HEK293T (cell line): ENCODE data around the gene SLC6A19.

Experiments used
- CTCF ChIA-PET: fragments of 350-600 bp; formaldehyde crosslinking; extraction: SDS; loops from one replicate; lab custom pipeline; 2021; ENCODE audit warnings: antibody characterized with exemption, inconsistent platforms; lab: Yijun Ruan, JAX
- POLR2A ChIA-PET: fragments of 350-600 bp; formaldehyde crosslinking; extraction: SDS; loops from one replicate; lab custom pipeline; 2020; ENCODE audit warnings: antibody characterized with exemption, inconsistent platforms; lab: Yijun Ruan, JAX
- DNase-seq: peaks from one replicate; pipeline ENCODE4 v3.0.0; 2012; ENCODE audit warnings: mixed read lengths; ENCODE audit errors: extremely low spot score
- ARNT ChIP-seq: fragments of 450-650 bp; IDR thresholded peaks from 2 replicates; pipeline ENCODE4 v1.6.1; 2017; ENCODE audit warnings: mild to moderate bottlenecking
- BHLHE40 ChIP-seq: fragments of 450-650 bp; IDR thresholded peaks from 2 replicates; pipeline ENCODE4 v1.6.1; 2016; ENCODE audit warnings: mild to moderate bottlenecking, moderate library complexity, borderline replicate concordance
- CTBP1 ChIP-seq: fragments of 450-650 bp; IDR thresholded peaks from 2 replicates; pipeline ENCODE4 v1.6.1; 2016; ENCODE audit warnings: borderline replicate concordance
- ELF4 ChIP-seq: fragments of 450-650 bp; IDR thresholded peaks from 2 replicates; pipeline ENCODE4 v1.6.1; 2017; ENCODE audit warnings: antibody characterized with exemption
- FOXA1 ChIP-seq: fragments of 450-650 bp; IDR thresholded peaks from 2 replicates; pipeline ENCODE4 v1.6.1; 2016; ENCODE audit warnings: mild to moderate bottlenecking
- FOXK2 ChIP-seq: fragments of 450-650 bp; IDR thresholded peaks from 2 replicates; pipeline ENCODE4 v1.6.1; 2016; ENCODE audit warnings: mild to moderate bottlenecking
- FOXM1 ChIP-seq: fragments of 450-650 bp; IDR thresholded peaks from 2 replicates; pipeline ENCODE4 v1.6.1; 2017; ENCODE audit warnings: mild to moderate bottlenecking, borderline replicate concordance
- HDGF ChIP-seq: fragments of 450-650 bp; IDR thresholded peaks from 2 replicates; pipeline ENCODE4 v1.6.1; 2017; ENCODE audit warnings: antibody characterized with exemption, borderline replicate concordance
- L3MBTL2 ChIP-seq: fragments of 450-650 bp; conservative IDR thresholded peaks from 2 replicates; pipeline ENCODE4 v1.6.1; 2016; ENCODE audit warnings: mild to moderate bottlenecking
- LEF1 ChIP-seq: fragments of 450-650 bp; IDR thresholded peaks from 2 replicates; pipeline ENCODE4 v1.6.1; 2017; ENCODE audit warnings: mild to moderate bottlenecking, borderline replicate concordance
- NFRKB ChIP-seq: fragments of 450-650 bp; IDR thresholded peaks from 2 replicates; pipeline ENCODE4 v1.6.1; 2016; ENCODE audit warnings: mild to moderate bottlenecking, moderate library complexity
- SP1 ChIP-seq: fragments of 450-650 bp; IDR thresholded peaks from 2 replicates; pipeline ENCODE4 v1.6.1; 2017
- SUZ12 ChIP-seq: fragments of 450-650 bp; IDR thresholded peaks from 2 replicates; pipeline ENCODE4 v1.6.1; 2016; ENCODE audit warnings: mild to moderate bottlenecking
- TARDBP ChIP-seq: fragments of 450-650 bp; IDR thresholded peaks from 2 replicates; pipeline ENCODE4 v1.6.1; 2016
- ZNF384 ChIP-seq: fragments of 450-650 bp; IDR thresholded peaks from 2 replicates; pipeline ENCODE4 v1.6.1; 2016
- TF ChIP-seq, protein P1 (sequence below): fragments of 450-650 bp; IDR thresholded peaks from 2 replicates; pipeline ENCODE4 v1.6.1; 2016

The SLC6A19 gene

DNA sequence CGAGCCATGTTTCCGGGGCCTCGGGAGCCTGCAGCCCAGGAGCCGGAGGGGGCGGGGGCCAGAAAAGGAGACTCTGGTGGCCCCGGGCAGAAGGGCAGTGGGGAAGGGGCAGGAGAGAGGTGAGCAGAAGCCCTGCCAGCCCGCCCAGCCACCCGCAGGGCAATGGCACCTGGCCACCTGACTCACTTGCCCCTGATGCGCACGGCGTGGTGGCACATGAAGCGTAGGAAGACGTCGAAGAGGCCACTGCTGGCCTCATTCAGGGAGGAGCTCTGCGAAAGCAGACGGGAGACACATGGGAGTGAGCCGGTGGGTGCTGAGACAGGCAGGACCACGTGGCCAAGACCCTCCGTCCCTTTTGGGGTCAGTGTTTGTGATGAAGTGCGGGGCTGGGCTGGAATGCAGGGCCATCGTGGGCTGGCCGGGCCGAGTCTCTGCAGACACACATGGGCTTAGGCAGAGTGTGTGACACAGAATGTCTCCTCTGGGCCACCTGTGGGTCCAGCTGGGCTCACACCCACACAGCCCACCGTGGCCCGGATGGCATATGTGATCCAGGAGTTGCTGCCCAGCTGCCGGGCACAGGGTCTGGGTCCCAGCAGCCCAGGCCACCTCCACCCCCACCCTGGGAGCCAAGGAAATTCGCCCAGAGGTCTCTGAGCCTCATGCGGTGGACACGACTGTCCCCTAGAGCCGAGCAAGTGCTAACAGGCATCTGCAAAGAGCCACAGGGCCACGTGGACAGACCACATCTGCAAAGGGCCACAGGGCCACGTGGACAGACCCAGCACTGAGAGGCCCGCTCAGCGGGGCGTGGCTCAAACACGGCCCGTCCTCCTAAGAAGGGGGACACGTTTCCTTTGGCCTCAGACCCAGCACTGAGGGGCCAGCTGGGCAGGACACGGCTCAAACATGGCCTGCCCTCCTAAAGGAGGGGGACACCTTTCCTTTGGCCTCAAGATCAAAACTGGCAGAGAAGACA is 69.8 kb downstream of the SLC6A19 start:
- TF ChIP-seq ARNT (no peak), HDGF (no peak), CTBP1 (no peak), NFRKB (no peak), L3MBTL2 (no peak), LEF1 (no peak), TARDBP (no peak), SUZ12 (no peak), BHLHE40 (no peak), FOXK2 (no peak)
- TF ChIP-seq, protein P1, sequence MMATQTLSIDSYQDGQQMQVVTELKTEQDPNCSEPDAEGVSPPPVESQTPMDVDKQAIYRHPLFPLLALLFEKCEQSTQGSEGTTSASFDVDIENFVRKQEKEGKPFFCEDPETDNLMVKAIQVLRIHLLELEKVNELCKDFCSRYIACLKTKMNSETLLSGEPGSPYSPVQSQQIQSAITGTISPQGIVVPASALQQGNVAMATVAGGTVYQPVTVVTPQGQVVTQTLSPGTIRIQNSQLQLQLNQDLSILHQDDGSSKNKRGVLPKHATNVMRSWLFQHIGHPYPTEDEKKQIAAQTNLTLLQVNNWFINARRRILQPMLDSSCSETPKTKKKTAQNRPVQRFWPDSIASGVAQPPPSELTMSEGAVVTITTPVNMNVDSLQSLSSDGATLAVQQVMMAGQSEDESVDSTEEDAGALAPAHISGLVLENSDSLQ, result no peak
- ChIA-PET CTCF (no interaction called here), POLR2A (no interaction called here)
- DNase-seq, result no peak

DNA sequence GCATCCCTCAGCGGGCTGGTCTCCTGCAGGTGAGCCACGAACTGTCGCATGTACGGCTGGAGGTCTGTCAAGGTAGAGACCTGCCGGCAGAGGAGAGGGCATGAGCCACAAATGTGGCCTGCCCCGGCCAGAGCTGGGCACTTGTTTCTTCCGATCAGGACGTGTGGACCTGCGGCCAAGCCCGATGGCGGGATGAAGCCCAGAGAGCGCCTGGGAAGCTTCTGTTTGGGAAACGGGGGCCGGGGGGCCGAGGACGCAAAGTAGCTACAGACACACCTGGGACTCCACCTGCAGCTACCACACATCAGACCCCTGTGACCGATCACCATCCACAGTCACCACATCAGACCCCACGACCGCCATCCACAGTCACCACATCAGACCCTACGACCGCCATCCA is 70.8 kb downstream of the SLC6A19 start:
- ChIA-PET POLR2A (no interaction called here), CTCF (no interaction called here)
- no peak for DNase-seq
- TF ChIP-seq FOXM1, result no peak
- no peak for TF ChIP-seq SP1
- TF ChIP-seq TARDBP, result no peak

DNA sequence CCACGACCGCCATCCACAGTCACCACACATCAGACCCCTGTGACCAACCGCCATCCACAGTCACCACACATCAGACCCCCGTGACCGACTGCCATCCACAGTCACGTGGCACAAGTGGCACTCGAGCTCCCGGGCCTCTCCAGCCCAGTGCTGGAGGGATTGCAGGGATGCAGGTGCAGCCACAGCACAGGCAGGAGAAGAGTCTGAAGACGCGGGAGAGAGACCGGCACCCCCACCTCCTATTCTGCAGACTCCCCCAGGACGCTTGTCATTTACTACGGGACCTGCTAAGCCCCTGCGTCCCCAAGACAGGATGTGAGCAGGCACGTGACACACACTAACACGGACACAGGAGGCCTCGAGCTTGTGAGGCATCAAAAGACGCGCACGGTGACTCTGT is 72.3 kb downstream of the SLC6A19 start:
- CTCF ChIA-PET, result no interaction called here
- POLR2A ChIA-PET, result no interaction called here
- DNase-seq, result no peak
- TF ChIP-seq NFRKB (no peak), SP1 (no peak), FOXA1 (no peak), BHLHE40 (no peak), L3MBTL2 (no peak)

DNA sequence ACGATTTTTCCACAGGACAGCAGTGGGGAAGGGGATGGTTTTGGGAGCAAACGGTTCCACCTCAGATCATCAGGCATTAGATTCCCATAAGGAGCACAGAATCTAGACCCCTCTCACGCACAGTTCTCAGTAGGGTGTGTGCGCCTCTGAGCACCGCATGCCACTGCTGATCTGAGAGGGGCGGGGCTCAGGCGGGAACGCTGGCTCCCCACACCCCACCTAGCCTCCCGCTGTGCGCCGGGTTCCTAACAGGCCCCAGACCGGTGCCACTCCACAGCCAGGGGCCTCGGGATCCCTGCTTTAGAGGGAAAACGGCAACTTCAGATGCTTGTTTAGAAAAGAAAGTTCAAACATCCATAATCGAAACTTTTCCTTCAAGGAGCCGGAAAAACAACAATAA is 73.1 kb downstream of the SLC6A19 start:
- no peak for DNase-seq
- POLR2A ChIA-PET, result no interaction called here
- CTCF ChIA-PET, result no interaction called here
- TF ChIP-seq FOXM1, result no peak
- TF ChIP-seq TARDBP, result no peak
- no peak for TF ChIP-seq ZNF384
- TF ChIP-seq L3MBTL2, result no peak
- no peak for TF ChIP-seq FOXA1
- TF ChIP-seq ELF4, result no peak
- no peak for TF ChIP-seq SUZ12
- TF ChIP-seq ARNT, result no peak
- TF ChIP-seq, protein P1, result no peak
- no peak for TF ChIP-seq NFRKB
- no peak for TF ChIP-seq LEF1
- TF ChIP-seq HDGF, result no peak
- TF ChIP-seq FOXK2, result no peak
- TF ChIP-seq BHLHE40, result no peak
- TF ChIP-seq CTBP1, result no peak
